Mammary epithelial cell (primary cell): Measurements from ENCODE around the gene CYSRT1.

ENCODE experiments used
- EZH2 ChIP-seq: IDR thresholded peaks from 2 replicates; pipeline ENCODE4 v1.6.1; 2012; ENCODE audit warnings: low read length, inconsistent platforms, borderline replicate concordance
- TF ChIP-seq, protein P1 (sequence below), 2 donors: IDR thresholded peaks in 1 of 2; conservative IDR thresholded peaks in 1 of 2; 2 replicates each; pipeline ENCODE4 v1.5.1; 2011 to 2012; ENCODE audit warnings: inconsistent platforms in 2 of 2, low read length in 2 of 2, mild to moderate bottlenecking in 2 of 2, control low read depth in 1 of 2, low read depth in 1 of 2; ENCODE audit not compliant: insufficient read depth in 1 of 2; ENCODE audit errors: extremely low read depth in 1 of 2

GRCh38 chr9:137198902-137199283 lies 26.1 kb upstream of the CYSRT1 start:
- TF ChIP-seq EZH2: no peak
- TF ChIP-seq, protein P1, sequence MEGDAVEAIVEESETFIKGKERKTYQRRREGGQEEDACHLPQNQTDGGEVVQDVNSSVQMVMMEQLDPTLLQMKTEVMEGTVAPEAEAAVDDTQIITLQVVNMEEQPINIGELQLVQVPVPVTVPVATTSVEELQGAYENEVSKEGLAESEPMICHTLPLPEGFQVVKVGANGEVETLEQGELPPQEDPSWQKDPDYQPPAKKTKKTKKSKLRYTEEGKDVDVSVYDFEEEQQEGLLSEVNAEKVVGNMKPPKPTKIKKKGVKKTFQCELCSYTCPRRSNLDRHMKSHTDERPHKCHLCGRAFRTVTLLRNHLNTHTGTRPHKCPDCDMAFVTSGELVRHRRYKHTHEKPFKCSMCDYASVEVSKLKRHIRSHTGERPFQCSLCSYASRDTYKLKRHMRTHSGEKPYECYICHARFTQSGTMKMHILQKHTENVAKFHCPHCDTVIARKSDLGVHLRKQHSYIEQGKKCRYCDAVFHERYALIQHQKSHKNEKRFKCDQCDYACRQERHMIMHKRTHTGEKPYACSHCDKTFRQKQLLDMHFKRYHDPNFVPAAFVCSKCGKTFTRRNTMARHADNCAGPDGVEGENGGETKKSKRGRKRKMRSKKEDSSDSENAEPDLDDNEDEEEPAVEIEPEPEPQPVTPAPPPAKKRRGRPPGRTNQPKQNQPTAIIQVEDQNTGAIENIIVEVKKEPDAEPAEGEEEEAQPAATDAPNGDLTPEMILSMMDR (conservative IDR thresholded peaks at IDR 0.05 in 1 of 2, IDR thresholded peaks at IDR 0.05 in 1 of 2; ENCODE audit: extremely low read depth in 1 of 2, insufficient read depth in 1 of 2, low read depth in 1 of 2, low read length in 2 of 2): no peak
